ENCODE results near the gene KCNMA1. TPM values are rescaled to one million over a fixed set of nuclear protein-coding genes. Genes with fewer than 3 reads are reported as not detected.

KCNMA1 gene
- total and polyA plus RNA-seq, 9 of the 15 experiments (the other 6 are each of a cell fraction or from before 2014, with no cell fraction given) = 0.01 to 0.95 (median 0.15) TPM; not detected in 4

GRCh38 chr10:77244746-77245145 is 392.9 kb downstream of the KCNMA1 start:
- intact Hi-C loops (cut with micrococcal nuclease) = no loop called here
- Histone ChIP-seq H4K20me1 (replicated peaks; ENCODE audit: control insufficient read depth, insufficient read depth, low read length) (no peaks in the 10 kb centered on the region), H3K4me1 (replicated peaks in 1 of 2; ENCODE audit: control insufficient read depth in 2 of 2, insufficient read depth in 2 of 2, low read length in 2 of 2) (no peaks in the 10 kb centered on the region; a peak in 1 of 5 replicates), H3K27me3 (ENCODE audit: control insufficient read depth in 2 of 2, insufficient read depth in 2 of 2, low read length in 2 of 2) (no peaks in the 10 kb centered on the region), H2AFZ (ENCODE audit: low read depth, low read length) (no peak overlapping the region), H3K9ac (ENCODE audit: insufficient read depth in 1 of 2, low read depth in 2 of 2, low read length in 2 of 2) (no peak overlapping the region), H3K4me2 (ENCODE audit: insufficient read depth, low read length) (no peak overlapping the region), H3K4me3 (no peak overlapping the region), H3K27ac (ENCODE audit: extremely low read depth, low read depth, low read length) (no peak overlapping the region), H3K9me1 (ENCODE audit: control insufficient read depth, insufficient read depth, low read length) (no peaks in the 10 kb centered on the region), H3K36me3 (ENCODE audit: control insufficient read depth, insufficient read depth, low read length) (no peaks in the 10 kb centered on the region), H3K79me2 (ENCODE audit: control insufficient read depth, insufficient read depth, low read length) (no peaks in the 10 kb centered on the region), H3K9me3 (replicated peaks; ENCODE audit: control insufficient read depth, insufficient read depth, low read depth, low read length) (no peaks in the 10 kb centered on the region)
- 0% methylated on average over 2 of the region's 2 CpGs for WGBS (ENCODE audit: insufficient coverage, low coverage, missing lambda C conversion rate)
- no TSS peak for BruUV-seq (replicated peaks)
- DNase-seq (ENCODE audit: extremely low read depth in 1 of 4, low spot score in 3 of 4) (no peak), ATAC-seq (no peak), FAIRE-seq (no peak)
- ChIA-PET POLR2A (interaction anchor here (0.6 kb wide), 1 partner anchor 166 kb away, joined by 4 read pairs; no protein-coding TSS in a partner anchor), CTCF (ENCODE audit: low intra/inter-chr PET ratio) (no interaction called here)
- in situ Hi-C loops (cut with MboI) = no loop called here
- no peak for TF ChIP-seq ZBTB12 (CRISPR knock-in tag; IDR thresholded peaks at IDR 0.05)
- no peak for TF ChIP-seq DDX20 (tag; IDR thresholded peaks at IDR 0.05; ENCODE audit: low read depth)
- TF ChIP-seq ZNF316 (IDR thresholded peaks at IDR 0.05) = no peak
- no peak for TF ChIP-seq ELK3 (CRISPR knock-in tag; IDR thresholded peaks at IDR 0.05)
- no peak for TF ChIP-seq TAL1 (IDR thresholded peaks at IDR 0.05)
- no peak for TF ChIP-seq POLR2AphosphoS2 (IDR thresholded peaks at IDR 0.05; ENCODE audit: low read length)
- no peak for TF ChIP-seq ESRRA (IDR thresholded peaks at IDR 0.05; ENCODE audit: borderline replicate concordance, low read depth)
- no peak for TF ChIP-seq CTCFL (IDR thresholded peaks at IDR 0.05; ENCODE audit: borderline replicate concordance, insufficient read depth, low read depth, low read length, poor library complexity, severe bottlenecking)
- TF ChIP-seq NR2F6 (CRISPR knock-in tag; IDR thresholded peaks at IDR 0.05) = no peak
- TF ChIP-seq SMARCE1 (IDR thresholded peaks at IDR 0.05) = no peak
- no peak for TF ChIP-seq SIN3B (IDR thresholded peaks at IDR 0.05; ENCODE audit: low read depth)
- no peak for TF ChIP-seq SRSF1 (IDR thresholded peaks at IDR 0.05; ENCODE audit: low read depth, low read length)
- TF ChIP-seq CTCF (IDR thresholded peaks at IDR 0.05 in 2 of 3, conservative IDR thresholded peaks at IDR 0.05 in 1 of 3; ENCODE audit: insufficient read depth in 2 of 3, low read depth in 1 of 3, low read length in 3 of 3) = no peak
- TF ChIP-seq HMGN3 (IDR thresholded peaks at IDR 0.05; ENCODE audit: borderline replicate concordance, extremely low read depth, insufficient read length, low read depth, low read length) = no peak
- no peak for TF ChIP-seq NCOR1 (IDR thresholded peaks at IDR 0.05)
- TF ChIP-seq HNRNPK (IDR thresholded peaks at IDR 0.05; ENCODE audit: low read depth, low read length, poor library complexity, severe bottlenecking) = no peak
